ENCODE data around the gene COX4I1.
"Not testable (repeated sequence)": the region's sequence is repeated elsewhere in the genome, so short reads cannot be mapped to it uniquely, and the experiment has no call there.

The COX4I1 gene

DNA sequence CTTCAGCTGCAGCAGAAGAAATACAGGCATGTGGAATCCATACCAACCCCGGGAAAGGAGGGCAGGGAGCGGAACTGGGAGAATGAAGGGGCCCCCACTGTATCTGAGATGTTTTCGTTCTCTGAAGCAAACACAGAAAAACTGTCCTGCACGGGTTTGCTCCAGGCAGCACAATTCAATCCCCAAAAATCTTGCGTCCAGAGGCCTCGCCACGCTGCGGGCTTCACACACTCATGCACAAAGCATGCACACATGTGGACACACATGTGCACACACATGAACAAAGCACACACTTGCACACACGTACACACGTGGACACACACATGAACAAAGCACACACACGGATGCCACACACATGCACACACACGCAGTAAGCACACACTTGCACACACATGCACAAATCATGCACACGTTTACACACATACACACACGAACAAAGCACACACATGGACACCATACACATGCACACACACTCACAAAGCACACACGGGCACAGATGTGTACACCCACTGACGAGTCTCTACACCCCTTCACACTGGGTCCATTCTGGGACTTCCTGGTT, 27.3 kb downstream of the COX4I1 start:
- DNase-seq = no peak

DNA sequence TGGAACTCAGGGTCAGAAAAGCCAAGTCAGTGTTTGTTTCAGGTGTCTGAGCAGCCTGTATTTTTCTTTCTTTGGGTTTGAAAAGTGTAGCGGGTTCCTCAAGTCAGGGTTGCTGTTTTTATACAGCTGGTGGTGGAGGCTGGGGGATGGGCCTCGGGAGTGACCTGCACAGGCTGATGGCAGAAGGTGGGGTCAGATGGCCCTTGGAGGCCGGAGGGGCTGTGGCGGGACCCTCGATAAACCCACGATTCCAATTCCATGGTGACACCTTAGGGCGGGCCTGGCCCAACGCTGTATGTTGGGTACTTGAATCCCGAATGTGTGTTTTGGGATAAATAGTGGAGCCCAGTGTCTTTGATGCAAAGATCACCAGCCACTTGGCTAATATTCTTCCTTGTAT, 28.7 kb downstream of the COX4I1 start:
- DNase-seq = no peak

DNA sequence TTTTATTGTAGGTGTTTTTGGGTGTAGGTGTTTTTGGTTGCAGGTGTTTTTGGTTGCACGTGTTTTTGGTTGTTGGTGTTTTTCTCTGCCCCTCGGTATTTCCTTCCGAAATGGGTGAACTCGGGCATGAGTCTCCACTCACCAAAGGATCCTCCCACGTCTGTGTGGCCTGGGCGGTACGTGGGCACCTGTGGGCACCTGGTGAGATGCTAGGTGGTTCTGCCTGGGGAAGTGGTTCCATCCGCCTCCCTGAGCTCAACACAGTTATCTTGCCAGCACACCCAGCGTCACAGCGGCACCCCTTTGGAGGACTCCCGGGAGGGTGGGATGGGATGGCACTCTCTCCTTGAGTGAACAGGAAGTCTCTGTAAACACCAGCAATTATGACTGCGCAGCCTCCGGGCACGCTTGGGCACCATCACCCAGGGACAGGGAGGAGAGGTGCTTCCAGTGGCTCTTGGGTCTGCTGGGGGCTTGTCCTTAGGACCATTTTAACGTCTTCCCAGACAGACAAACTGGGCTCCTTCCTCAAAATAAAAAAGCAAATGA, 29.8 kb downstream of the COX4I1 start:
- DNase-seq = no peak

DNA sequence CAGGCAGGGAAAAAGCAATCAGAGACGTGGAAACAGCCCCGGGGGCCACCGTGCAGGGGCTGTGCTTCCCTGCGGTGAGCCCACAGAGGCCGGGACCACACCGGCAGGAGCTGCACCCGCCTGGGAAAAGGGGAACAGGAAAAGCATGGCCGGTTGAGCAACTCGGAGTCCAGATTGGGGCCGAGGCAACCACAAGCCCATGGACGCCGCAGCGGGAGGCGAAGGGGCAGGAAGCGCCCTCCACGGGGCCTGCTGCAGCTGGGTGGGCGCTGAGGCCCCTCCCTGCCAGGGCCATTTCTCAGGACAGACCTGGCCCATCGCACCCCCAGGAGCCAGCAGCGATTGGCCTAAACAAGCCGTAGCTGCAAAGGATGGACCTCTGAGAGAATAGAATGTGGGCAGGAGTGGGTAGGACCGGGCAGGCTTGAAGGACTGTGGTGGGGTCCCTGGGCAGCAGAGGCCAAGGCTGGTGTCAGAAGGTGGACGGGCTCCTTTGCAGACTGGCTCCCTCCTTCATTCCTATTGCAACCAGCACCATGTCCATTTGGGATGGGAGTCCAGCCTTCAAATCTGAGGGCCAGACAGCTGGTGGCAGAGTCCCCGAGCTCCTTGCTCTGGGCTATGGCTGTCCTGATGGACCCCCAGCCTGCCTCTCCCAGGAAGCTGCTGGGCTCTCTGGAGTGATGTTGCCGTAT, 30.4 kb downstream of the COX4I1 start:
- DNase-seq = no peak

DNA sequence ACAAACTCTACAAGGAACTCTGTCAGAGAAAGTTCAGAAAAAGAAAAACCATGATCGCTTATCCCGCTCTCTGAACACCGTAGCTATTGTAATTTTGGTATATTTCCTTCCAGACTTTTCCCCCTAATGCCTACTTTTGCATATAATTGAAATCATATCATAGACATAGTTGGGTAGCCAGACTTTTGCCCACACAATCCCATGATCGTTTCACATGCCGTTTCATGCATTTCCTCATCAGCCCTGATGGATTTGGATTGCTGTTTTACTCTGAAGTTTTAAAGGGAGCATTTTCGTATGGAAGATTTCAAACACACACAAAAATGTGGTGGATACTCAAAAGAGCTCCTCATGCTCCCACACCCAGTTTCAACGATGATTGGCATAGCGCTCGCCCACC, 31.3 kb downstream of the COX4I1 start:
- no peak for DNase-seq

DNA sequence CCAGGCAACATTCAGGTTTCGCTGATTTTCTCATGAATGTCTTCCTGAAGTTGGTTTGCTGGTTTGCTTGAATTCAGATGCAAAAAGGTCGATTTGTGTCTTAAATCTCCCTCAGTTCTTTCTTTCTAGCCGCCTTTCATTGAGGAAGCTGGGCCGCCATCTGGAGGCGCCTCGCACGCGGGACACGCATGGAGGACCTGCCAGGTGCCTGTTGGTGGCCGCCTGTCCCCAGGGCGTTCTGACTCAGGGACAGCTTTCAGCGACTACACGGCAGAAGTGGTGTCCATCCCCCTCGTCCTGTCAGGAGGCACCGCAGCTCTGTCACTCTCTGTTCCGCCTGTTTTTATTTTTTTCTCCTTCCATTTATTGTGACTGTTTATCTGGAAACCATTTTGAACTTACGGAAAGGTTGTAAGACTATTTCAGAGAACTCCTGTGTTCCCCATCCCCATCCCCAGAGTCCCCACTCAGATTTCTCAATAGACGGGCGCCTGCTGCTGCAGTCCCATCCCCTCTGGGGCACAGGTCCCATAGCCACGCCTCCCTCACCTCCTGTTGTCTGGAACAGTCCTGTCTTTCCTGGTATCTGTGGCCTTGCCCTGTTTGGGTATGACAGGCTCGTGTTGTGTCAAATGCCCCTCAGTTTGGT, 33.2 kb downstream of the COX4I1 start:
- DNase-seq = no peak

DNA sequence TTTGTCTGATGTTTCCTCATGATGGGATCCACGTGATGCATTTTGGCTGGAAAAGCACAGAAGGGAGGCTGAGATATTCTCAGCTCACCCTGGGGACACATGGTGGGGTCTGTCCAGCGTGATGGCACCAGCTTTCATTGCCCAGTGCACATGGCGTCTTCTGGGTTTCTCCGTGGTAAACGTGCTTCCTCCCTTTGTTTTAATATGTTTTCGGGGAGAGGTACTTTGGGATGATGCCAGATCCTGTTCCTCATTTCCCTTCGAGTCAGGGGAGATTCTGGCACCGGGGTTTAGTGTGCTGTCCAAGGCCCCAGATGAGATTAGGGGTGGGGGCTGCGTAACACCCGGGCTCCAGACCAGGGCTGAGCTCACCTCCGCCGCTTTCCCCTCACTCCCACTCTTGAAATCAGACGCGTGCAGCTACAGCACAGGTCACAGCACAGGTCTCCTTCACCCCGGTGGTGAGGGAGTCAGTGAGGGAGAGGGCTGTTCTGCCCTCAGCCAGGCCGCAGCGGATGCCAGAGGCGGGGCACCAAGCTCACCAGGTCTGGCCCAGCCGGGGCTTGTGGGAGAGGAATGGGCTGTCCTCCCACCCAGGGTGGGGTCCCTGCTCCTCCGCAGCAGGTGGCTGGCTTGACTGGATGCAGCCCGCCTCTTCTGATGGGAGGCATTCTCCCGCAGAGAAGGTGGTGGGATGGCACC, 33.9 kb downstream of the COX4I1 start:
- no peak for DNase-seq

DNA sequence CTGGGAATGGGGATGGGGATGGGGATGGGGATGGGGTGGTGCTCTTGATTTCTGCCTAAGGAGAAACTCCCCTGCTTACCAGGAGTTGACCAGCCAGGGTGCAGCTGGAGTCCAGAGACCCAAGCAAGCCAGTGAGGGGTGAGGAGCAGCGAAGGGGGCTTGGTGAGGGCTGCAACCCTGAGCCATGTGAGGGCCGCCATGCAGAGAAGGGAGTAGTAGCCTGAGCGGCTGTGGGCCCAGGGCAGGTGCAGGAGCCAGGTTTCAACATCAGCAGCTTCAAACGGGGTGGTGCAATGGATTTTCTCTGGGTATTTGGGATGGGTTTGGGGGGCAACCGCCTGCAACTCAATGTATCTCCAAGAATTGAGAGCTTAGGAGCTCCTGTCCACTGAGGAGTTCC, 35.2 kb downstream of the COX4I1 start:
- no peak for DNase-seq

DNA sequence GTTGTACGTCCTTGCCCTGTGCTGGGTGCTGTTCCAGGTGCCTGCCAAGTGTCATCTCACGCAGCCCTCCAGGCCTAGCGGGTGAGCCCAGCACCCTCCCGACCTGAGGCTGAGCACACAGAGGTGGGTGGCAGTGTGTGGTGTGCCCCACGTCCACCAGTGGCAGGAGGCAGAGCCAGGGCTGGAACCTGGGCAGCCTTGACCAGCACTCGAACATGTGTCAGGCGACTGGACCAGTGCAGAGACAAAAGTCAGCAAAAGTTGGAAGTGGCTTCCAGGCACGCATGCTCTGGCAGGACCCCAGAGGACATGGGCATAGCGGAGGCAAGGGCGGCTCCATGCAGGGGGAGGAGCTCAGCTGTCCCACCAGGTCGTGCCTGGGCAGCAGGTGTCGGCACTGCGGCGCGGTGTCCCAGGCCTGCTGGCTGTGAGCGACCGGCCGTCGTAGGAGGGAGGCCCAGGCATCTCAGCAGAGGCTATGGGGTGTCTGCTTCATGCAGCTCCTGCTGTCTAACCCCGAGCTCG, 35.8 kb downstream of the COX4I1 start:
- no peak for DNase-seq

DNA sequence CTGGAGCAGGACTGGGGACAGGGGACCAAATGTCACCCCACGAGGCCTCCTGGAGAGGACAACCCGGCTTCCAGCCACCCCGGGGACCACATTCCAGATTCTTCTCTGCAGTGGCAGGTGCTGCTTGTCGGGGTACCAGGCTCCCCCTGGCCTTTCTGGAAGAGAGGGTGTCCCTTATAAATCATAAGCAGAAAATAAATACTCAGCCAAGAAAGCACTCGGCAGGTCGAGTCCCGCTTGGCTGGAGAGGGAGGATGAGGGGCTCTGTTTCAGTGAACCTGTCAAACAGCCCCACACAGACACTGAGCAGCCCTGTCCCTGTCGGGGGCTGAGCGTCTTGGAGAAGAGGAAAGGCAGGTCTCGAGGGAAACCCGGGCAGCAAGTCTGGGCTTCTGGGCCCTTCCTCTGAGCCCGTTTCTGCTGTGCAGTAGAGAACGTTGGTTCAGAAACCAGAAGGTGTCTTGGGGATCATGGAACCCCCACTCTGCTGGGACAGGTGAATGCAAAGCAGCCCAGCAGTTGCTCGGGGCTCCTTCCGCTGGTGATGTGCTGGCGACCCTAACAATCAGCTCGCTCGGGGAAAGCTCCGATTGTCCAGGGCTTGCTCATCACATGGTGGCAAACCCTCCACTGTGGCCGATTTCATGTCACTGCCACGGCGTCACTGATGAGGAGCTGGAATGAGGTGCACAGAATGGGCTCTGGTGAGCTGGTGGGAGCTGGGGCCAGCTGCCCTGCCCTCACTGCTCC, 36.6 kb downstream of the COX4I1 start:
- DNase-seq = no peak

DNA sequence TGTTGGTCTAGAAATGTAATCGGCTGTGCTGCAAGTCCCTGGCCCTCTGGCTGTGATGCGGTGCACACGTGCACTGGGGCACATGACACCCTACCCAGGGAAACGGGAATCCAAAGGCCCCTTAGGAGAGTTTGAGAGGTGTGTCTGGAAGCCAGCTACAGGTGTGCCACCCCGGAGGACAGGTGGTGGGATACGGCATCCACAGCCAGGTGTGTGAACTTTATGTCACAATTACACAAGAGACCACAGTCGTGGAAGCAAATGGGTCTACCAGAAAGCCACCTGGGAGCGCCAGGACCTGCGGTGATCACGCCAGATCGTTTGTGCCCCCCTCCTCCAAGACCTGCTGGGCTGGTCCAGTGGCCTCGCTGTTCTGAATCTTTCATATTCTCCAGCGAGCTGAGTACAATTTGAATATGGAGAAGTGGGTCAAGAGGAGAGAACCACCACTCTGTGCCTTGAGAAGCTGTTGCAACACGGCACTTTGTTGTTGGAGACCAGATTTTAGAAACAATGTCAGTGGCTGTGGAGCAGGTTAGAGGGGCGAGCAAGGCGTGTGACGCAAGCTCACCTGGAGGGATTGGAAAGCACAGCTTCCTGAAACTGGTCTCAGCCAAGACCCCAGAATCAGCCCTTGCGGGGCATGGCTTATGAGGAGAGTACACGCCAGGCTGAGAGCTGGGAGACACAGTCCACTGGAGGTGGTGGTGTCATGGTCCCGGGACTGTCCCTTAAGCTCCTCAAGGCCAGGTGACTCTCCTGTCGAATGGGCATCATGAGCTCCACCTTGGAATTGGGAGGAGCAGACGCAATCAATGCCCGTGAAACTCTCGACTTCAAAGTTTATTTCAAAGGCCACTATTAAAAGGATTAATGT, 37.4 kb downstream of the COX4I1 start:
- no peak for DNase-seq

DNA sequence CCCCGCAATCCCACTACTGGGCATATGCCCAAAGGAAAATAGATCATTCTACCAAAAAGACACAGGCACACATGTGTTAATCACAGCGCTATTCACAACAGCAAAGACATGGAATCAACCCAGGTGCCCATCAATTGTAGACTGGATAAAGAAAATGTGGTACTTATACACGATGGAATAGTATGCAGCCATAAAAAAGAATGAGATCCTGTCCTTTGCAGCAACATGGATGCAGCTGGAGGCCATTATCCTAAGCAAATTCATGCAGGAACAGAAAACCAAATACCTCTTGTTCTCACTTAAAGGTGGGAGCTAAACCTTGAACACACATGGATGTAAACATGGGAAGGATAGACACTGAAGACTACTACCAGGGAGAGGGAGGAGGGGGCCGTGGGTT, 38.2 kb downstream of the COX4I1 start:
- not testable (repeated sequence) for DNase-seq

DNA sequence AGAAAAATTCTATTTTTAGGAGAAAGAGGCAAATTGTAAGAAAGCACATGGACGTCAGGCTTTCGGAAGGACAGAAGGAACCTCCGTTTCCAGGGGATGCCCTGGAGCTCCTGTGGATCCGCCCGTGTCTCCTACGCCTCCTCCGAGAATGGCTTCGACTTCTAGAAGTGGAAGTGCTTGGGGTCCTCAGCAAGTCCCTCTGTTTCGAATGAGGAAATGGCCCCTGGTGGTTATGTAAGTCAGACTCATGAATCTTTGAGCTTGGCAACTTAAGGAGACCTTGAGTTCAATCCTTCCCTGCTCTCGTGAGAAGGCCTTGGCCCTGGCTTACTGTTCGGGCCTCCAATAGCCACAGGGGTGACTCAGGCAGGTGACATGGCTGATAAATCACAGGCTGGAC, 38.9 kb downstream of the COX4I1 start:
- no peak for DNase-seq

DNA sequence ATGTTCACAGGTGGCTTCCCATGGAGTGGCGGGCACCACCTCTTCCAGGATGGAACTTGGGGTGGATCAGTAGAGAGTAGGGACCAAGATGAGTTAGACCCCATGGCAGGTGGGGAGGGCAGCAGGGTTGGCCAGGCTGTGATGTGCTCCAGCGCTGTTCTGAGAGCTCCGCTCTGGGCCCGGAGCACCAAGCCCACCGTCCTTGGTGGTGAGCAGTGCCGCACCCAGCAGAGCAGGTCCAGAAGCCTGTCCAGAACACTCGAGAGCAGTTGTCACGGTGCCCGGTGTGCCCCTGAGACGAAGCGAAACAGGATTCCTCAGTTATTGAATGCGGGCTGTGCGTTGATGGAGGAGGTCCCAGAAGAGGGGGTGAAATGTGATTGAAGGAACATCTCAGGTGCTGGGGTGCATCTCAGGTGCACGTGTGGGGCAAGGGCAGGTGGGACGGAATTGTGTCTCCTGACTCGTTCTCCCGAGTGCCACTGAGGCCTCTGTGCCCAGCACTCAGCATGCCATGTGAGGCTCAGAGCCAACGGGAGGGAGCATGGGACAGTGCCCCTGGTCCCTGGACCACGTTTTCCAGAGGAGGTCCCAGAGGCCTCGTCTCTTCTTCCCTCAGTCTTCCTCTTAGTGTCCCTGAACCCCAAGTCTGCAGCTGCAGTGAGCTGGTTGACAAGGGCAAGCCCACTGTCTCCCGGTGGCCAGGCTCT, 39.5 kb downstream of the COX4I1 start:
- DNase-seq = no peak

DNA sequence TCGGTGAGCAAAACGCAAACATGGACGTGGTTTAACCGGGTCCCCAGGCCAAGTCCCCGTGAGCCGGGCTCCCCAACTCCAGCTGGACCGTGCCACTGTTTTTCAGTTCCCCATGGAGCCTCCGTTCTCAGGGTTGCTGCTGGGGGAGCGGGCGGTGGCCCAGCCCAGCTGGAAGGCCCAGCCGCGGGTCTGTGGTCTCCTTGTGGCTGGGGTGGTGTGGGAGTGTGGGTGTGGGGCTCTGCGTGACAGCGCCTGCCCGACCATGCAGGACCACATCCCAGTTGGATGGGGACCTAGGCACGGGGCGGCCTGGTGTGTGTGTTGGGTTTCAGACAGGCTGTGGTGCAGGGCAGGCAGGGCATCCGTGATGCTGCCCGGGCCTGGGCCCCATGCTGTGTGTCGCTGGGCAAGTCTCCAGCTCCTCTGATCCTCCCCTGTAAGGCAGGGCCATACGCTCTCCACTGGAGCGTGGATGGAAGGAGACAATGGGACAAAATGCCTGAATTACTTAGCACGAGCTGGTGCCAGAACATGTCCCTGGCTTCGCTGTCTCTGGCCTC, 40.3 kb downstream of the COX4I1 start:
- no peak for DNase-seq

DNA sequence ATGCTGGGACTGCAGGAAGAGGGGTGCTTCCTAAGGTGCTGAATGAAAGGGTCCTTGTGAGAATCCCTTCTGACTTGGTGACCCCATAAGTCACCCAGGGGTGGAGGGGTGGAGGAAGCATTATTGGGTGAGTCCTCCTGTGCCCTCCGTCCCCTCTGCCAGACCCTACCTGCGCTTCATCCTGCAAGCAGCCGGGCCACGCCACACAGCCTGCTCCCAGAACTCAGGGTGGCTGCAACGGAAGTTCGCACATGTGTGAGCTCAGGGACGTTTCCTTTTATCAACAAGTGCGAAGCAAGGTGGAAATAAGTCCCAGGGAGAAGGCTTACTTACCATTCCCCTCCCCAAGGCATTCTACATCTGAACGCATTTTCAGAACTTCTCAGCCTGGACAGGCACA, 40.9 kb downstream of the COX4I1 start:
- no peak for DNase-seq

DNA sequence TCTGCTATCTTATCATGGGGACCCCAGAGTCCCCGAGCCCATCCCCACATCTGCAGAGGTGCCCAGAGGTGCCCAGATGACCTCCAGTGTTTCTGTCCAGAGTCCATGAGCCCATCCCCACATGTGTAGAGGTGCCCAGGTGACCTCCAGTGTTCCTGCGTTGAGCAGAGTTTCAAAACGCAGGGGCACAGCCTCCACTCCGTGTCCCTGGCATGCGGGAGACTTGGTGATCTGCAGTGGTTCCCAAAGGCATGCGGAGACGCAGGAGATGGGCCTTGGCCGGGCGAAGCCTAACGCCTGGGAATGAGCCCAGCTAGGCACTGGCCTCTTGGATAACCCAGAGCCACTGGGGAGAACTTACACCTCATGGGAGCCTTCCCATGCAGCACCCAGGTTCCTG, 41.3 kb downstream of the COX4I1 start:
- no peak for DNase-seq

DNA sequence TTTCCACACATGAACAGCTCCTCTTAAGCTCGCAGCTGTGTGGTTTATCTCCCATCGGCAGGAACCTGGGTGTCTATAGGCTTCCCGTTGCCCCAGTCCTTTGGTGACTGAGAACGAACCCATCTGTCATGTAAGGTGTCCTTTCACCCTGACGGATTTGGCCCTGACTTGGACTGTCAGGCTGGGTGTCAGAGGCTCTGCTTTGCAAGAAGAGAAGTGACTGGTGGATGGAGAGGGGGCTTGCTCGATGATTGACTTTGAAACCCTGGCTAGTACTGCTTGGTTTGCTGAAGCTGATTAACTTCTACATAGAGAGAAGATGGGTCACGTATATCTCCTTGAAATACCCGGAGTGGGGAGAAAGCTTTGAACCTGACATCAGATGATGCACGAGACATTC, 42.9 kb downstream of the COX4I1 start:
- DNase-seq = no peak

DNA sequence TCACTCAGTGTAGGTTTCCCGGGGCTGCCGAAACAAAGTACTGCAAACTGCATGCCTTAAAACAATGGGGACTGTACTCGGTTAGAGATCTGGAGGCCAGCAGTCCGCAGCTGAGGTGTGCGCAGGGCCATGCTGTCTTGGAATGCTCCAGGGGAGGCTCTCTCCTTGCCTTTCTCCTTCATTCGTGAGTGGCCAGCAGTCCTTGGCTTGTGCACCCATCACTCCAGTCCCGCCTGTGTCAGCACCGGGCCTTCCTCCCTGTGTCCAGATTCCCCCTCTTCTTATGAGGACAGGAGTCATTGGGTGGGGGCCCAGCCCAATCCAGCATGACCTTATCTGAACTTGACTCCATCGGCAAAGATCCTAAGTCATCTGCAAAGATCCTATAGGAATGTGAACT, 43.4 kb downstream of the COX4I1 start:
- no peak for DNase-seq

DNA sequence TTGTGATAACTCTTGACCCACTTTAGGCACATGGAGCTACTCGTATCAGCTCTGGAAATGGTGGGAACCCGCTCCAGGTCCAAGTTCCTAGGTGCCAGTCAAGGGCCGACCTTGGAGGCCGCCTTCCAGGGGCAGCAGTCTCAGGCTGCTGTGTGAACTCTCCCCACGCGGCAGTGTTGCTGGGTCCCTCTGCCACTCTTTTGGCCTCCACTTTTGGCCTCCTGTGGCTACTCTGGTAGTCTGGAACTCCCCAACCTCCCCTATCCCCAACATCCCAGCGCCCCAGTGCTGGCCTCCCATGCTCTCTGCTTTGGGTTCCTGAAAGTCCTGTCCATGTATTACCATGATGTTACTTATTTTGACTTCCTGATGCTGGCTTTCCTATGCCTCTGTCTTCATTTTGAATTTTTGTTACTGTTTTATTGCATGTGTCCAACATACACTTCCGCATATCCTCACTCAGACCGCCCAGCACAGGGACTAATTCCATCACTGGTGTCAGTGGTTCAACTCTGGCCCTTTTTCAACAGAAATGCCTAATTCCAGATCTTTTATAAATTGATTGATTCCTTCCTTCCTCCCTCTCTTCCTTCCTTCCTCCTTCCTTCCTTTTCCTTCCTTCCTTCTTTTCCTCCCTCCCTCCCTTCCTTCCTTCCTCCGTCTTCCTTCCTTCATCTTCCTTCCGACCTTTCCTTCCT, 44.1 kb downstream of the COX4I1 start:
- DNase-seq = no peak

Data from activated CD4-positive, alpha-beta T cell treated with anti-CD3 and anti-CD28 coated beads for 48 hours (primary cell).